Mucosa of stomach (tissue), 1 donor: ENCODE results near the gene RAP1GAP2.
"Not testable (repeated sequence)": the region's sequence is repeated elsewhere in the genome, so short reads cannot be mapped to it uniquely, and the experiment has no call there.

Experiments
- H3K27me3 ChIP-seq: one replicate; pipeline ENCODE4 v1.7.0; 2013; ENCODE audit warnings: mild to moderate bottlenecking, low read length; ENCODE audit not compliant: control insufficient read depth, insufficient read depth
- H3K36me3 ChIP-seq: one replicate; pipeline ENCODE4 v1.7.0; 2013; ENCODE audit warnings: low read length; ENCODE audit not compliant: control insufficient read depth, insufficient read depth
- H3K4me1 ChIP-seq: one replicate; pipeline ENCODE4 v1.7.0; 2013; ENCODE audit warnings: mild to moderate bottlenecking, low read length; ENCODE audit not compliant: control insufficient read depth, insufficient read depth
- H3K4me3 ChIP-seq: one replicate; pipeline ENCODE4 v1.7.0; 2013; ENCODE audit warnings: low read length
- H3K9ac ChIP-seq: one replicate; pipeline ENCODE4 v1.7.0; 2013; ENCODE audit warnings: mild to moderate bottlenecking, low read length, moderate library complexity
- H3K9me3 ChIP-seq: one replicate; pipeline ENCODE4 v1.7.0; 2013; ENCODE audit warnings: mild to moderate bottlenecking, low read length, moderate library complexity; ENCODE audit not compliant: control insufficient read depth
- donor health status: Pancreatic carcinoma.

RAP1GAP2 gene

DNA sequence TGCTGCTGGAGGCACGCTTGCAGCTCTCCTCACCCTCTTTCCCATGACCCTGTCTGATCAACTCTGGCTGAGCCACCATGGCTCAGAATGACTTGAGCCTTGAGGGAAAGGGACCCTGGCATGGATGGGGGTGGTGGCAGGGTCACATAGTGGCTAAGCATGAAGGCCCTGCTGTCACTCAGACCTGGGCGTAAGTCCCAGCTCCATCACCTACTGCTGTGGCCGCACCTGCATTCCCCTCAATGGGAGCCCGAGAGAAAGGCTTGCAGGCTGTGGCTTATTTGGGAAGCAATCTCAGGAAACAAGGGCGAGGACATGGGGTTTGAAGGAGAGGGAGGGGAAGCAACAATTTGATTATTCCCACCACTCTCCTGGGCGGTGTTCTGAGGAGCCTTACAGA is 17.7 kb upstream of the RAP1GAP2 start:
- Histone ChIP-seq H3K4me3 (no peak overlapping the region), H3K36me3 (no peaks in the 10 kb centered on the region), H3K9ac (no peak overlapping the region), H3K4me1 (peaks cover 8% of the 10 kb centered on the region), H3K27me3 (peaks cover 42% of the 10 kb centered on the region), H3K9me3 (no peaks in the 10 kb centered on the region)

GRCh38 chr17:2779545-2779944 is 16.7 kb upstream of the RAP1GAP2 start:
- no peak overlapping the region for H3K4me3 ChIP-seq
- H3K36me3 ChIP-seq, result no peaks in the 10 kb centered on the region
- peaks cover 8% of the 10 kb centered on the region for H3K4me1 ChIP-seq
- H3K27me3 ChIP-seq, result peaks cover 39% of the 10 kb centered on the region
- H3K9ac ChIP-seq, result no peak overlapping the region
- H3K9me3 ChIP-seq, result no peaks in the 10 kb centered on the region

- peaks cover 35% of the 10 kb centered on the region for H3K27me3 ChIP-seq
- no peak overlapping the region for H3K9ac ChIP-seq
- peaks cover 8% of the 10 kb centered on the region for H3K4me1 ChIP-seq
- H3K9me3 ChIP-seq, result no peaks in the 10 kb centered on the region
- no peak overlapping the region for H3K4me3 ChIP-seq
- H3K36me3 ChIP-seq, result no peaks in the 10 kb centered on the region
These were observed 16.0 kb upstream of the RAP1GAP2 start for GRCh38 chr17:2780256-2780655.

DNA sequence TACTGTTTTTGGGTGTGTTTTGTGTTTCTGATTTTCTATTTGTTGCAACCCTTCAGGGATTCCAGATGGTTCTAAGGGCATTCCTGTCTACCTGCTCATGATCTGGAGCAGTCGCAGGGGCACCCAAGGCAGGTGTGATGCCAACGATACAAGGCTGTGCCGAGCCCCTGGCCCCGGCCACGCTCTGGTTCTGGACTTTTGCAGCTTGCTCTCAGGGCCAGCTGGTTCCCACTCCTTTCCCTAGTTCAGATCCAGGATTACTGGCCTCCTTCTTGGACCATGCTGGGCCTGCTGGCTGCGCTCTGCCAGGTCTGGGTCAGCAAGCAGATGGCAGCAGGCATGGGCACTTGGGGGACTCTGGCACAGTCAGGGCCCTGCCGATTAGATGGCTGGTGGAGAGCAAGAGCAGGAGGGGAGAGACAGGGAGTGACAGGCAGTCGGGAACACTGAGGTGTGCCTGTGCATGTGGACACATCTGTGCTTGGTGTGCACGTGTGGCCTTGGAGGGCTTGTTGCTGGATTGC is 15.2 kb upstream of the RAP1GAP2 start:
- Histone ChIP-seq H3K27me3 (peaks cover 27% of the 10 kb centered on the region), H3K9ac (no peak overlapping the region), H3K9me3 (no peaks in the 10 kb centered on the region), H3K4me1 (peaks cover 8% of the 10 kb centered on the region), H3K4me3 (no peak overlapping the region), H3K36me3 (no peaks in the 10 kb centered on the region)

GRCh38 chr17:2781598-2781997 is 14.6 kb upstream of the RAP1GAP2 start:
- not testable (repeated sequence) for H3K4me1 ChIP-seq, H3K9ac ChIP-seq, H3K4me3 ChIP-seq, H3K9me3 ChIP-seq, H3K36me3 ChIP-seq
- H3K27me3 ChIP-seq, result peaks cover 24% of the 10 kb centered on the region

DNA sequence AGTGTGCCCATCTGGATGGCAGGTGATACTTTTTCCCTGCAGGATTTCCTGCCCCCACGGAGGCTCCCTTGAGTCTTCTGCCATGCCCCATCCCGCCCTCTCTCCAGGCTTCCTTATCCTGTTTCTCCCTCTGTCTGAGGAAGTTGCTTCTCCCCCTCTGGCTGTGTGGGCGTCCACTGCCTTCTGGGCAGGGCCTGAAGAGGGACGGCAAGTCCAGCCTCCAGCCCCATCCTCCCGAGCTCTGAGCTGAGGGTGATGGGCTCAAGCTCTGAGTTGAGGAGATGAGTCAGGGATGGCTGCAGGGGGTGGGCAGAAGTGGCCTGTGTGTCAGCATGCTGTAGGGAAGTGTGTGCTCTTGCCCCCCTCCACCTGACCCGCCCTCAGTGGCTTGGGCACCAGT is 14.2 kb upstream of the RAP1GAP2 start:
- Histone ChIP-seq H3K36me3 (no peaks in the 10 kb centered on the region), H3K4me1 (peaks cover 6% of the 10 kb centered on the region), H3K9ac (no peak overlapping the region), H3K9me3 (no peaks in the 10 kb centered on the region), H3K4me3 (no peak overlapping the region), H3K27me3 (peaks cover 20% of the 10 kb centered on the region)

DNA sequence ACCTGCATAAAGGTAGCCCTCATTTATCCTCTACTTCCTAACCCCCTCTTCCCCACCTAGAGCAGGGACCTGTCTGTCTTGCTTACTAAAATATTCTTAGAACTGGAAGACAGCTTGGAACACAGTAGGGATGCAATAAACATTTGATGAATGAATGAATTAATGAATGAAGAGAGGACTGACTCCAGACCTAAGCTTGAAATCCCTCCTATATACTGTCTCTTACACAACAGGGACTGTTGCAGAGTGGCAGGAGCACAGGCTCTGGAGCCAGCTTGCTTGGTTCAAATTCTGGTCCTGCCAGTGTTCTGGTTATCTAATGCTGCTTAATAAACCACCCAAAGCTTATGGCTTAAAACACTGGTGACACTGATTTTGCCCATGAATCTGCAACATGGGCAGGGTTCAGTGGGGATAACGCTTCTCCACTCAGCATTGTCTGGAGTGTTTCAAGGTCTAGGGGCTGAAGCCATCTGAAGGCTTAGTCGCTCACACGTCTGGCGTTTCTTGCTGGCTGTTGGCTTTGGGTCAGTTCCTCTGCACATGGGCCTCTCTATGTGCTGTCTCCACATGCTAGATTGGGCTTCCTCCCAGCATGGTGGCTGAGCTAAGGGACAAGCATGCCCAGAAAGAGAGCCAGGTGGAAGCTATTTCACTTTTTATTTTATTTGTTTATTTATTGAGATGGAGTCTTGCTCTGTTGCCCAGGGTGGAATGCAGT is 12.8 kb upstream of the RAP1GAP2 start:
- Histone ChIP-seq H3K27me3 (peaks cover 9% of the 10 kb centered on the region), H3K4me3 (no peak overlapping the region), H3K4me1 (peaks cover 4% of the 10 kb centered on the region), H3K9me3 (no peaks in the 10 kb centered on the region), H3K36me3 (no peaks in the 10 kb centered on the region), H3K9ac (no peak overlapping the region)

- H3K27me3 ChIP-seq, result no peaks in the 10 kb centered on the region
- H3K4me1 ChIP-seq, result peaks cover 4% of the 10 kb centered on the region
- H3K9me3 ChIP-seq, result no peaks in the 10 kb centered on the region
- no peak overlapping the region for H3K9ac ChIP-seq
- no peak overlapping the region for H3K4me3 ChIP-seq
- H3K36me3 ChIP-seq, result no peaks in the 10 kb centered on the region
These were observed 11.4 kb upstream of the RAP1GAP2 start for GRCh38 chr17:2784864-2785263.

GRCh38 chr17:2785376-2785775 is 10.9 kb upstream of the RAP1GAP2 start:
- not testable (repeated sequence) for H3K4me1 ChIP-seq, H3K27me3 ChIP-seq, H3K9me3 ChIP-seq

DNA sequence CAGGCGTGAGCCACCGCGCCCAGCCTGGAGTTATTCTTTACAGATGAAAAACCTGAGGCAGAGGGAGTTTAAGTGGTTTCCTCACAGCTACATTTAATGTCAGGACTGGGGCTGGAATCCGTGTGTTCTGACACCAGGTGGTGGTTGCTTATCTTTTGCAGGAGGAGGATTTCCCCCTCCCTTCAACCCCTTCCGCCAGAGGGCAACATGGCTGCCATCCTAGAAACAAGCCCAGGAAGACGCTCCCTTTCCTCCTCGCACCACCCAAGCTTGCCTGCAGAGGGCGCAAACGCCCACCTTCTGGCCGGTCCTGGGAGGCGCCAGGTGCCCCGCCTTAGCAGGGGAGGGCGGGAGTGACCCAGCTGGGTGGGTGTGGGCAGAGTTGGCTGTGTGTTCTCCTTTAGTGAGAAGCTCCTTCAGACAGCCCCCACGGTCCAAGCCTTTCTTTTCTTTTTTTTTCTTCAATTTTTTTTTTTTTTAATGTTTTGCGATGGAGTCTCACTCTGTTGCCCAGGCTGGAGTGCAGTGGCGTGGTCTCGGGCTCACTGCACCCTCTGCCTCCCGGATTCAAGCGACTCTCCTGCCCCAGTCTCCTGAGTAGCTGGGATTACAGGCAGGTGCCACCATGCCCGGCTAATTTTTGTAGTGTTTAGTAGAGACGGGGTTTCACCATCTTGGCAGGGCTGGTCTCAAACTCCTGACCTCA is 9.9 kb upstream of the RAP1GAP2 start:
- Histone ChIP-seq H3K36me3 (no peaks in the 10 kb centered on the region), H3K9me3 (no peaks in the 10 kb centered on the region), H3K27me3 (peaks cover 6% of the 10 kb centered on the region), H3K4me3 (no peak overlapping the region), H3K9ac (no peak overlapping the region), H3K4me1 (peaks cover 4% of the 10 kb centered on the region)

More at GRCh38 chr17:2785376-2785775, 10.9 kb upstream of the RAP1GAP2 start:
- H3K4me3 ChIP-seq, H3K9ac ChIP-seq, H3K36me3 ChIP-seq: not testable (repeated sequence)

DNA sequence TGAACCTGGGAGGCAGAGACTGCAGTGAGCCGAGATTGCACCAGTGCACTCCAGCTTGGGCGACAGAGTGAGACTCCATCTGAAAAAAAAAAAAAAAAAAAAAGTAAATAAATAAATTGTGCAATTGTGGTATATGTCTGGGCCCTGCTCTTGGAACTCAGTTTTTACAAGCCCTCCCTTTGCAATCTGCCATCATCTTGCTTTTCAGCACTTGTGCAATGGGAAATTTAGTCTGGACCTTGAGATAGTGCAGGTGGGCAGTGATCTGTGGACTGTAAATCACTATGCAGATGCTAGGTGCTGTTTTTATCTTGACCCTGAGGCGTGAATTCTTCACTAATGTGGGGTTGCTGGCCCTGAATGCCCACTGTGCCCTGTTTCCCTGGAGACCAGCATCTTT is 6.5 kb upstream of the RAP1GAP2 start:
- H3K4me1 ChIP-seq, result peaks cover 4% of the 10 kb centered on the region
- H3K36me3 ChIP-seq, result no peaks in the 10 kb centered on the region
- no peak overlapping the region for H3K4me3 ChIP-seq
- H3K9me3 ChIP-seq, result no peaks in the 10 kb centered on the region
- H3K27me3 ChIP-seq, result peaks cover 6% of the 10 kb centered on the region
- no peak overlapping the region for H3K9ac ChIP-seq

- H3K36me3 ChIP-seq, result no peaks in the 10 kb centered on the region
- no peak overlapping the region for H3K4me3 ChIP-seq
- peaks cover 6% of the 10 kb centered on the region for H3K27me3 ChIP-seq
- no peak overlapping the region for H3K9ac ChIP-seq
- H3K9me3 ChIP-seq, result no peaks in the 10 kb centered on the region
- H3K4me1 ChIP-seq, result peaks cover 18% of the 10 kb centered on the region
These were observed 3.7 kb upstream of the RAP1GAP2 start for GRCh38 chr17:2792366-2793169.
